Osteoblast (primary cell): ENCODE results near the gene FILIP1L. TPM values are rescaled to one million over a fixed set of nuclear protein-coding genes. Genes with fewer than 3 reads are reported as not detected.

Source experiments
- DNase-seq: peaks from one replicate; pipeline ENCODE4 v3.0.0; 2011; ENCODE audit warnings: low spot score, mixed read lengths; ENCODE audit not compliant: insufficient read length; ENCODE audit errors: missing footprints
- H2AFZ ChIP-seq: 2 replicates; pipeline ENCODE4 v1.6.0; 2011; ENCODE audit warnings: mild to moderate bottlenecking, low read length
- H3K27ac ChIP-seq: 2 replicates; pipeline ENCODE4 v1.5.1; 2011; ENCODE audit warnings: mild to moderate bottlenecking, low read depth, low read length, moderate library complexity
- H3K27me3 ChIP-seq: 2 replicates; pipeline ENCODE4 v1.6.0; 2012; ENCODE audit warnings: mild to moderate bottlenecking, control low read depth, inconsistent platforms, low read length, moderate library complexity; ENCODE audit not compliant: insufficient read depth
- H3K36me3 ChIP-seq: 2 replicates; pipeline ENCODE4 v1.5.1; 2011; ENCODE audit warnings: mild to moderate bottlenecking, low read length, control low read depth, moderate library complexity; ENCODE audit not compliant: insufficient read depth
- H3K4me1 ChIP-seq: 2 replicates; pipeline ENCODE4 v1.5.1; 2011; ENCODE audit warnings: mild to moderate bottlenecking, low read length, control low read depth, moderate library complexity; ENCODE audit not compliant: insufficient read depth
- H3K4me2 ChIP-seq: 2 replicates; pipeline ENCODE4 v1.6.0; 2011; ENCODE audit warnings: mild to moderate bottlenecking, low read length; ENCODE audit not compliant: insufficient read depth
- H3K4me3 ChIP-seq: fragments of 200-600 bp; sonication (generic); 3 replicates; pipeline ENCODE4 v1.5.1; 2012; ENCODE audit warnings: mild to moderate bottlenecking, low read length, inconsistent platforms; ENCODE audit not compliant: insufficient read depth
- H3K79me2 ChIP-seq: 2 replicates; pipeline ENCODE4 v1.6.0; 2012; ENCODE audit warnings: mild to moderate bottlenecking, low read length, control low read depth, inconsistent platforms; ENCODE audit not compliant: insufficient read depth
- H3K9me3 ChIP-seq: 2 replicates; pipeline ENCODE4 v1.5.1; 2011; ENCODE audit warnings: low read depth, low read length, control low read depth
- H4K20me1 ChIP-seq: 2 replicates; pipeline ENCODE4 v1.6.0; 2012; ENCODE audit warnings: mild to moderate bottlenecking, low read length, control low read depth; ENCODE audit not compliant: insufficient read depth
- CTCF ChIP-seq: IDR thresholded peaks from 2 replicates; pipeline ENCODE4 v1.5.1; 2011; ENCODE audit warnings: mild to moderate bottlenecking, low read depth, low read length, moderate library complexity; ENCODE audit errors: extremely low read depth
- total RNA-seq: library from RNA; depleted of rRNA; stranded (reverse); fragments of >200 nt; gene quantifications from 2 replicates; pipeline ENCODE4 v1.2.3, GENCODE V29; 2012

FILIP1L gene
- total RNA-seq, 1 donor = 5.8 TPM

GRCh38 chr3:99805160-99805559 lies 309.1 kb downstream of the FILIP1L start:
- Histone ChIP-seq H3K4me1 (no peaks in the 10 kb centered on the region), H3K27me3 (no peaks in the 10 kb centered on the region), H3K36me3 (no peaks in the 10 kb centered on the region), H3K4me3 (no peak overlapping the region), H4K20me1 (no peaks in the 10 kb centered on the region), H3K27ac (no peak overlapping the region), H3K79me2 (no peaks in the 10 kb centered on the region), H2AFZ (no peak overlapping the region), H3K9me3 (peaks cover 3% of the 10 kb centered on the region), H3K4me2 (no peak overlapping the region)
- no peak for DNase-seq
- TF ChIP-seq CTCF = no peak

- H3K27ac ChIP-seq = no peak overlapping the region
- no peak for TF ChIP-seq CTCF
- H3K4me3 ChIP-seq = no peak overlapping the region
- DNase-seq = no peak
- no peaks in the 10 kb centered on the region for H3K4me1 ChIP-seq
- H3K36me3 ChIP-seq = peaks cover 2% of the 10 kb centered on the region
- H4K20me1 ChIP-seq = no peaks in the 10 kb centered on the region
- H2AFZ ChIP-seq = no peak overlapping the region
- H3K27me3 ChIP-seq = no peaks in the 10 kb centered on the region
- H3K9me3 ChIP-seq = peaks cover 3% of the 10 kb centered on the region
- no peaks in the 10 kb centered on the region for H3K79me2 ChIP-seq
- H3K4me2 ChIP-seq = no peak overlapping the region
Observed at GRCh38 chr3:99803297-99803696, 311.0 kb downstream of the FILIP1L start.

GRCh38 chr3:99799422-99799821 lies 314.9 kb downstream of the FILIP1L start:
- H3K79me2 ChIP-seq = no peaks in the 10 kb centered on the region
- H2AFZ ChIP-seq = no peak overlapping the region
- no peak for DNase-seq
- no peak overlapping the region for H3K4me3 ChIP-seq
- peaks cover 34% of the 10 kb centered on the region for H3K36me3 ChIP-seq
- H3K27me3 ChIP-seq = no peaks in the 10 kb centered on the region
- H3K27ac ChIP-seq = no peak overlapping the region
- no peaks in the 10 kb centered on the region for H3K4me1 ChIP-seq
- H3K4me2 ChIP-seq = no peak overlapping the region
- peaks cover 4% of the 10 kb centered on the region for H4K20me1 ChIP-seq
- no peaks in the 10 kb centered on the region for H3K9me3 ChIP-seq
- no peak for TF ChIP-seq CTCF

- H3K36me3 ChIP-seq = peaks cover 64% of the 10 kb centered on the region
- H4K20me1 ChIP-seq = peaks cover 4% of the 10 kb centered on the region
- no peaks in the 10 kb centered on the region for H3K4me1 ChIP-seq
- TF ChIP-seq CTCF = no peak
- no peak overlapping the region for H3K27ac ChIP-seq
- no peak for DNase-seq
- no peak overlapping the region for H3K4me3 ChIP-seq
- H2AFZ ChIP-seq = no peak overlapping the region
- no peak overlapping the region for H3K4me2 ChIP-seq
- no peaks in the 10 kb centered on the region for H3K9me3 ChIP-seq
- no peaks in the 10 kb centered on the region for H3K79me2 ChIP-seq
- H3K27me3 ChIP-seq = no peaks in the 10 kb centered on the region
Observed at GRCh38 chr3:99795573-99795972, 318.7 kb downstream of the FILIP1L start.
